Stimulated activated CD4-positive, alpha-beta T cell treated with anti-CD3 and anti-CD28 coated beads, Interleukin-4, amount 100 ng/mL, for 48 hours (primary cell): Measurements from ENCODE around the gene SNX14.
A peak's percentile ranks its signal among the peaks of the same experiment; 100 is the strongest.

Experiments
- DNase-seq, 2 donors: peaks; one replicate each; pipeline ENCODE4 v3.0.0-alpha.2; 2020; ENCODE audit warnings: low read depth in 2 of 2

The SNX14 gene

DNA sequence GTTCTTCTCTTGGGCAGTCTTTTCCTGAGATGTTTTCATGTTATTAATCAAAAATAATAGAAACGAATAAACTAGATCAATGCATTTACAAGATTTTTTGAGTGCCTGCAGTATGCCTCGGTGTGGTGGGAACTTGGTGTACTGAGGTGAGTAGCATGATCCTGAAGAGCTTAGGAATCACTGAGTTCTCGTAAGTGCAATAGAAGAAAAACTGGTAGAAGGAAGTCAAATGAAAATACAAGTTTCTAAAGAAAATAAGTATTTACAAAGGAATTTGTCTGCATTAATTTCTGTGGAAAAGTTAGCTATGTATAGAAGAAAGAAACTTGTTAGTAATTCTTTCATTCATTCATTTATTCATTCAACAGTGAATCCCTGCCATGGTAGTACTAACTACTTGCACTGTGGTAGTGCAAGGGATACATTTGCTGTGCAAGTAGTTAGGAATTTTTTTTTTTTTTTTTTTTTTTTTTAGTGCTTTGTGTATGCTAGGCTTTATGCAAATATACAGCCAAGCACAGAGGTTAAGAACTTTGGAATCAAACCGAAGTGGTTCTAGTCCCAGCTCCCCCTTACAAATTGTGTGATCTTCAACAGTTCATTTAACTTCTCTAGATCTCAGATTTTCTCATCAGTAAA is 129.9 kb downstream of the SNX14 start:
- DNase-seq, result no peak

DNA sequence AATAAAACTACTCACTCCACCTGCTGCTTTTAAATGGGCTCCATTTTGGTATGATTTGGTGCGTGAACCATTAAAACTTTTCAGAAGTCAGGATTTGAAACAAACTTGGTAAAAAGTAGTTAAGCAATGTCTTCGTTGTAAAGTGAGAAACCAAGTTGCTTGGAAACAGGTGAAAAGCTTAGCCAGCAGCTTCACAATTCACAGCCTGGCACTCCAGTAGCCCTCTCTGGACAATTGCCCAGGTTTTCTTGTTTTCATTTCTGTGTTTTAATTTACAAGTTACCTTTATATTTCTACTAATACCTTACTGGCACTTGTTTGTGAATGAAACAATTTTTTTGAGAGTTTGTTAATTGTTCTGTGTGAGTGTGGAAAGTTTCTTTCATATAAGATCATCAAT is 131.0 kb downstream of the SNX14 start:
- no peak for DNase-seq

DNA sequence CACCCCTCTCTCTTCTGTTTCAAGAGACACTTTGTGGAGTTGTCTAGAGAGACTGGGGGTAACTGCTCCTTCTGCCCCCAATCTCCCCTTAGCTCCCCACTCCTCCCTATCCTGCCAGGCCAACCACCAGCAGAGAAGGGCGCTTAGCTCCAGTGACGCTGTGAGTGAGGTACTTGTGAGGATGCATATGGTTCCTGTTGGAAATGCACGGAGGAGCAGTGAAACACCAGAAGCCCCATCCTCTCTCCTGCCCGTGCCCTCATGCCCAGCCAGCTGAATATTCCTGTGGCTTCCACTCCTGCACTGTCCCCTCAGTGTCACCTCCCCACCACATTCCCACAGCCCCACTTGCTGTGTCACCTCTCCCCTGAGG is 131.9 kb downstream of the SNX14 start:
- DNase-seq, result no peak

DNA sequence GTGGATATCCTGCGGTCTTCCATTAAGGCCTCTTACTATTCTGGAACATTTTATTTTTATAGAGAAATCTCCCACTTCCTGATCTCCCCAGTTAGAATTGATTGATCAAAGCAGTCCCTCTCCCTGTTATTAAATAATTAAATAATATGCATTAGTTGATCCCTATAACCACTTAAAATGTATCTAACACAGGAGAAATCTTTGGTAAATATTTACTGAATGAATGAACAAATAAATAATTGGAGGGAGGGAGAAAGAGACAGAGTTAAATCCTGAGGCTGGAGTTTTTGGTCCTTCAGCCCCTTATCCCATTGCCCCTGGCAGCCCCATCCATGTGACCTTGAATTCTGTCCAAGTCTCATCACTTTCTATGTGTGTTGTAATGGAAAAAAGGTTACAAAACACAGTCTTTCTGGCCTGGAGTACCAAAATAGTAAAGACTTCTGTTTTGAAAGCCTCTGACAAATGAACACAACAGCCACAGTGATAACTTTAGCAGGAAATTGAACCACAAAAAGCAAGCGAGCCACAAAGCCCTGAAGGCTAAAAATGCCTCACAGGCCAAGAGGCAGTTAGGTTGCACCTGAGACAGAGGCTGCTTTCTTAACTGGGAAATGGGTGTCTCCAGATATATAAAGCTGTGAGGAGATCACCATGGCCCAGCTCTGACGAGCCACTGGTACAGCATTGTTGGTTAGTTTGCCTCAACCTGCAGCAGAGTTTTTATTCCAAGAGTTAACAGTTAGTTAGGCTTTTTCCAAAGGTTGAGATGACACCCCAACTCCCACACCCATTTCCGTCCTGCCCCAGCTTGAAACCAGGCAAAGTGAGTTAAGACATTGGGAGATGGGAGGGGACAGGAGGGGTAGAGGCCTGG is 132.5 kb downstream of the SNX14 start:
- peak in 1 of 2 donors; percentile 12 for DNase-seq

DNA sequence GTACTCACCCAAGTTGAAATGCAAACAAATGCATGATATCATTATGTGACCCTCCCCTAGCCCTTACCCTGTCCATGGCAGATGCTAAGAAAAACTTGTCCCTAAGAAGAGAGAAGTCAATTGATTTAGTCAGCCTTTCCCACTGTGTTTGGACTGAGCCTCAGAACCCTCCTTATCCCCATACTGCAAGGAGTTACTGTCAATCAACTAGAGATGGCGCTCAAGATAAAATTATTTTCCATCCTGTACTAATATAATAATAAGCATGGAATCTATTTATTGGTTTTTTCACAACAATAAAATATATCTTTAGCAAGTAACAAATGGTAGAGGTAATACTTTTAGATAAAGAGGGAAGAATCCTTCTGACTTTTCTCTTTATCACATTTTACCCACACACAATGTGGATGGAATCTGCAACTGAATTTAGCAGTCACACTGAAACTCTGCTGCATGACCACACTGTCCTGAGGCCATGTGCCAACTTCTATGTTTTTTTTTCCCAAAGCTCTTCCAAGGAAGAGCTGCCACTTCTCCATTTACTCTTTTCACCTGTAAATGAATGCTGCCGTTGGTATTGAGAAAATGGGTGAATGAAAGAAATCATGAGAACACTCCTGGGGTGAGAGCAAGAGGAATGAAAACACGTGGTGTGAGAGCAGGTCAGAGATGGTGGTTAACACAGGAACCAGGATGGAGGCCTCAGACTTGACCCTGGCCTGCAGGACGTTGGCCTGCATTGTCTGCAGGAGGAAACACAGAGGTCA is 133.3 kb downstream of the SNX14 start:
- no peak for DNase-seq

DNA sequence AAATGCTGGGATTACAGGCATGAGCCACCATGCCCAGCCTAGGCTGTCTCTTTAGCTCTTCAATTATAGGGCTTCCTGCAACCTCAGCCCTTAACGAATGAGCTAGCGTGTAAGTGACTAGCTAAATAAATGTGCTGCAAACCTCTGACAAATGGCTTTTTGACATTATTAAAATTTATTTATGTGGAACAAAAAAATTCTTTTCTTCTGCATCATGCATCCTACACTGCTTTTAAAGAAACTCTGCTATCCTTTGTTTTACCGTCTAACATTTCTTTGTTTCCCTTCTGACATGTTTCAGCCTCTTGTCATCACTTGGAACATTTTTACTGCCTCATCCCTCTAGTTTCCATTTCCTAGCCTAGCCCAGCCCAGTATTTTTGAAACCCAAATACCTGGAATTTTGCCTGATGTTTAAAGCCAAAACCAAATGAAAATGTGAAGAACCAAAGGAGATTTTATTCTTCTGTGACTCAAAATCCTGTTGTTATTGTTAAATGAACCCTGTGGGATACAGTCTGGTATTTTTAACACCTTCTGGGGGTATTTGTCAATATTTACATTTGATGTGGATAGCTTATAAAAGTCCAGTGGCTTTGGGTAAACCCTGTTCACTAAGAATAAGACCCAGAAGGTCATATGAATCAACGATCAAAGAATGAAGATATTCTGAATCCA is 134.3 kb downstream of the SNX14 start:
- DNase-seq, result no peak

DNA sequence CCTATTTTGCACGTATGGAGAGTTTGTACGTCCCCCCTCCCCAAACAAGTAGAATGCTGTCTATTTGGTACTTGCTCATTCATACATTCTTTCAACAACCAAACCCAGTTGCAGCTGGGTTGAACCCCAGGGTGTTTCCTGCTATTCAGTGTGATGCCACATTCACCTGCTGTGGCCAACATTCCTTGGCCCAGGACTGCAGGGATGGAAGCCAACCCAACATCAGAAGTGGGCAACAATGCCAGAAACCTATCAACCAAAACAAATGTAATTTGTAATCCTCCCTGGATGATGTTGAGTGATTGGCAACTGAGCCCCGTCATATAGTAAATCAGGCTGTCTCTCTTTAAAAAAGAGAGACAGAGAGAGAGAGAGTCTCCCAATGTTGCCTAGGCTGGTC is 134.9 kb downstream of the SNX14 start:
- no peak for DNase-seq

DNA sequence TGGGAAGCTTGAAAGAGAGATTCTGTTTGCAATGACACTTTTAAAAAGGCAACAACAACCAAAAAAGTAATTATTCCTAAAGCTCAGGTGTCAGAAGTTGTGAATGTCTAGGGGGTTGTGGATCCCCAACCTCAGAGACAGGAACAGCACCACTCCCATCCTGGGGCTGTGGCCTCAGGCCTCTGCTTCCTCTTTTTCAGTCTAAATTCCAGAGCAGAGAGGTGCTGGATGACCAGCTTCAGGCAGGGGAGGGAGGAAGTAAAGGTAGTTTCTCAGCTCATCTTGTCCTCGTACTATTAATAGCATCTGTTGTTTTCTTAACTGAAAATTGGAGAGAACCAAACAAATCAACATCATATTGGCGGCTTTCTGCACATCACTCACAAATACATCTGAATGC is 135.5 kb downstream of the SNX14 start:
- no peak for DNase-seq

DNA sequence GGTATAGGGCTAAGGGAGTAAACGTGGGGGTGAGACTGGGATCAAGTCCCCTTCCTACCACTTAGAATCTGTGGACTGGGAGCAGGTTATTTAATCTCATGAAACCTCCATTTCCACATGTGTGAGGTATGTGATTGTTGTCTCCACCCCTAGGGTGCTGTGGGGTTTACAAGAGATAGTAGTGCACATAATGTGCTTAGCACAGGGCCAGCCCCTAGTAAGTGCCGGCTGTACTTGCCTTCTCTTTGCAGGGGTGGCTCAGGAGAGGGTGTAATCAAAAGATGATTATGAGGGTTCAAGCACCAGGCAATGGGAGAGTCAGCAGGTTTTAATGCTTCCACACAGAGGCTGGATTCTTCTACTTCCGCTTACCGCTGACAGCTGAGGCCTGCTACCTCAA is 136.9 kb downstream of the SNX14 start:
- no peak for DNase-seq
